GM12878 (cell line): ENCODE measurements around the gene GSTA4. TPM values are rescaled to one million over a fixed set of nuclear protein-coding genes. Genes with fewer than 3 reads are reported as not detected.

Source experiments
- ATAC-seq: fragments of 200-7000 bp; cut with Tn5 transposase; 3 replicates; pipeline ENCODE4 v1.9.1; 2020; ENCODE audit warnings: mild to moderate bottlenecking, moderate library complexity
- BruUV-seq: library from RNA; stranded (reverse); fragments of 400-500 nt; replicated peaks from 2 replicates; lab custom pipeline; 2021; lab: Mats Ljungman, UMichigan
- CTCF ChIA-PET: fragments of 300-600 bp; sonication (Branson Sonifier 250); formaldehyde crosslinking; extraction: SDS; loops from one replicate; lab custom pipeline; 2021; ENCODE audit warnings: inconsistent platforms; lab: Yijun Ruan, JAX
- POLR2A ChIA-PET: fragments of 350-600 bp; formaldehyde crosslinking; extraction: SDS; loops from one replicate; lab custom pipeline; 2021; ENCODE audit warnings: inconsistent platforms; lab: Charles Lee
- RAD21 ChIA-PET: fragments of 300-600 bp; sonication (Branson Sonifier 250); formaldehyde crosslinking; loops from one replicate; lab custom pipeline; 2023; ENCODE audit warnings: antibody characterized with exemption; ENCODE audit not compliant: unreplicated experiment; lab: Charles Lee
- SMC1A ChIA-PET: fragments of 300-600 bp; sonication (Branson Sonifier 250); formaldehyde crosslinking; loops from one replicate; lab custom pipeline; 2023; ENCODE audit not compliant: unreplicated experiment, uncharacterized antibody; lab: Charles Lee
- DNase-seq: peaks from one replicate; pipeline ENCODE4 v3.0.0-alpha.2; 2011; ENCODE audit warnings: low read depth, low spot score
- FAIRE-seq: peaks from 3 replicates; lab custom pipeline; 2011; peaks lifted over from hg19 to GRCh38; lab: Jason Lieb, UNC
- H2AFZ ChIP-seq: 2 replicates; pipeline ENCODE4 v1.6.0; 2011; ENCODE audit warnings: low read depth, low read length, control low read depth; ENCODE audit not compliant: control insufficient read depth
- H3K27ac ChIP-seq: 2 replicates; pipeline ENCODE4 v1.5.1; 2011; ENCODE audit warnings: control low read depth; ENCODE audit not compliant: control insufficient read depth, insufficient read depth
- H3K27me3 ChIP-seq, 2 experiments: replicated peaks in 1 of 2; 2 replicates each; pipeline versions ENCODE4 v1.6.0 to v1.6.1; 2011; ENCODE audit warnings: low read length in 1 of 2; ENCODE audit not compliant: control insufficient read depth in 2 of 2, insufficient read depth in 2 of 2
- H3K36me3 ChIP-seq, 2 experiments: 2 replicates each; pipeline ENCODE4 v1.5.1; 2011; ENCODE audit warnings: low read length in 1 of 2; ENCODE audit not compliant: control insufficient read depth in 2 of 2, insufficient read depth in 2 of 2
- H3K4me1 ChIP-seq: 2 replicates; pipeline ENCODE4 v1.6.1; 2011; ENCODE audit warnings: mild to moderate bottlenecking, low read length, moderate library complexity, mixed read lengths; ENCODE audit not compliant: control insufficient read depth, insufficient read depth
- H3K4me2 ChIP-seq: 2 replicates; pipeline ENCODE4 v1.6.0; 2011; ENCODE audit warnings: control low read depth; ENCODE audit not compliant: control insufficient read depth, insufficient read depth
- H3K4me3 ChIP-seq: fragments of 200-600 bp; sonication (generic); 2 replicates; pipeline ENCODE4 v1.5.1; 2016
- H3K79me2 ChIP-seq: 2 replicates; pipeline ENCODE4 v1.6.0; 2011; ENCODE audit warnings: low read length; ENCODE audit not compliant: control insufficient read depth, insufficient read depth
- H3K9ac ChIP-seq: 2 replicates; pipeline ENCODE4 v1.8.0; 2011; ENCODE audit warnings: low read length, control low read depth, mixed read lengths; ENCODE audit not compliant: control insufficient read depth, insufficient read depth
- H3K9me3 ChIP-seq: replicated peaks from 3 replicates; pipeline ENCODE4 v1.5.1; 2011; ENCODE audit warnings: mild to moderate bottlenecking, low read length; ENCODE audit not compliant: control insufficient read depth, insufficient read depth
- H4K20me1 ChIP-seq: 2 replicates; pipeline ENCODE4 v1.6.0; 2011; ENCODE audit not compliant: control insufficient read depth, insufficient read depth
- BACH1 ChIP-seq: fragments of 450-650 bp; IDR thresholded peaks from 2 replicates; pipeline ENCODE4 v1.6.1; 2017; ENCODE audit warnings: mild to moderate bottlenecking, borderline replicate concordance
- BRCA1 ChIP-seq: IDR thresholded peaks from 2 replicates; pipeline ENCODE4 v1.6.1; 2011; ENCODE audit warnings: low read depth, low read length, improper control_type of control experiment
- CBX3 ChIP-seq: fragments of 200-600 bp; sonication (generic); IDR thresholded peaks from 2 replicates; pipeline ENCODE4 v1.6.1; 2016; ENCODE audit warnings: low read depth, borderline replicate concordance
- CREM ChIP-seq: IDR thresholded peaks from 2 replicates; pipeline ENCODE4 v1.6.1; 2014; ENCODE audit warnings: antibody characterized with exemption, low read depth
- ESRRA ChIP-seq: IDR thresholded peaks from 2 replicates; pipeline ENCODE4 v1.6.1; 2012; ENCODE audit warnings: mild to moderate bottlenecking, low read length, improper control_type of control experiment
- JUND ChIP-seq: IDR thresholded peaks from 2 replicates; pipeline ENCODE4 v1.6.1; 2012; ENCODE audit warnings: low read depth, mild to moderate bottlenecking, low read length, improper control_type of control experiment, moderate library complexity
- NR2C2 ChIP-seq: IDR thresholded peaks from 2 replicates; pipeline ENCODE4 v1.6.1; 2011; ENCODE audit warnings: borderline replicate concordance, low read depth; ENCODE audit not compliant: control insufficient read depth, insufficient read length
- PAX8 ChIP-seq: fragments of 450-650 bp; IDR thresholded peaks from 2 replicates; pipeline ENCODE4 v1.6.1; 2017; ENCODE audit warnings: mild to moderate bottlenecking, moderate library complexity
- POLR2AphosphoS2 ChIP-seq: IDR thresholded peaks from 2 replicates; pipeline ENCODE4 v1.6.1; 2011; ENCODE audit warnings: low read depth, mild to moderate bottlenecking, low read length, improper control_type of control experiment, moderate library complexity
- RAD21 ChIP-seq: IDR thresholded peaks from 2 replicates; pipeline ENCODE4 v1.6.1; 2011; ENCODE audit warnings: mild to moderate bottlenecking, low read depth, low read length, moderate library complexity; ENCODE audit not compliant: insufficient read depth
- RCOR1 ChIP-seq: conservative IDR thresholded peaks from 2 replicates; pipeline ENCODE4 v1.6.1; 2012; ENCODE audit warnings: low read depth, low read length, improper control_type of control experiment
- SKIL ChIP-seq: fragments of 450-650 bp; IDR thresholded peaks from 2 replicates; pipeline ENCODE4 v1.6.1; 2017; ENCODE audit warnings: mild to moderate bottlenecking, low read depth, inconsistent platforms; ENCODE audit not compliant: poor library complexity, severe bottlenecking
- SUZ12 ChIP-seq: fragments of 200-600 bp; sonication (generic); IDR thresholded peaks from one replicate; pipeline ENCODE4 v1.6.1; 2018; ENCODE audit warnings: antibody characterized with exemption, mild to moderate bottlenecking; ENCODE audit not compliant: unreplicated experiment
- TBL1XR1 ChIP-seq: IDR thresholded peaks from 2 replicates; pipeline ENCODE4 v1.6.1; 2012; ENCODE audit warnings: low read depth, low read length, improper control_type of control experiment
- ZNF622 ChIP-seq: fragments of 450-650 bp; IDR thresholded peaks from 2 replicates; pipeline ENCODE4 v1.6.1; 2017; ENCODE audit warnings: mild to moderate bottlenecking, inconsistent platforms
- WGBS: methylation state at CpG from one replicate; pipeline ENCODE4 v1.1.6; 2016; ENCODE audit warnings: low lambda C conversion rate; ENCODE audit not compliant: insufficient replicate concordance, insufficient coverage; ENCODE audit errors: missing lambda C conversion rate; 5-methylcytosine and 5-hydroxymethylcytosine counted together
- in situ Hi-C: fragments of 300-500 bp; cut with MboI; formaldehyde crosslinking; loops from 9 replicates; pipeline ENCODE4 v1.14.3; 2018; ENCODE audit warnings: mixed read lengths
- intact Hi-C: fragments of 100-400 bp; cut with micrococcal nuclease; formaldehyde crosslinking; loops from one replicate; pipeline ENCODE4 v1.14.2; 2022; ENCODE audit not compliant: unreplicated experiment
- polyA plus RNA-seq, 11 experiments: library from polyadenylated mRNA; depleted of rRNA in 4 of 11; unstranded in 6 of 11; stranded (reverse) in 5 of 11; fragments of >200 nt; fragmentation: Nextera tagmentation in 4 of 11; fragmentation: Illumina TruSeq in 1 of 11; extraction: Ambion mirVana in 4 of 11; extraction: Trizol in 1 of 11; gene quantifications; 1 replicate in 1 of 11; 2 replicates in 10 of 11; pipeline versions ENCODE4 v1.2.1 to v1.2.3, GENCODE V29; 2011 to 2016; ENCODE audit warnings: inconsistent platforms in 2 of 11, missing spikeins in 2 of 11, low read depth in 1 of 11
- total RNA-seq, 4 experiments: library from RNA; depleted of rRNA in 3 of 4; stranded (reverse); fragments of >200 nt in 3 of 4; fragmentation: Illumina TruSeq in 1 of 4; extraction: Trizol in 1 of 4; gene quantifications; 2 replicates each; pipeline versions ENCODE4 v1.2.1 to v1.2.3, GENCODE V29; 2013 to 2021
- TF ChIP-seq, protein P1 (sequence below): IDR thresholded peaks from 2 replicates; pipeline ENCODE4 v1.6.1; 2011; ENCODE audit warnings: borderline replicate concordance, low read depth, mild to moderate bottlenecking, moderate library complexity, mixed read lengths, low read length; ENCODE audit not compliant: insufficient read depth; ENCODE audit errors: extremely low read length

Gene GSTA4
- total and polyA plus RNA-seq, 10 of the 15 experiments (the other 5 are each of a cell fraction or from before 2014, with no cell fraction given), result 1.9 to 9.7 (median 4.4) TPM

- Histone ChIP-seq H3K9me3 (no peaks in the 10 kb centered on the region), H3K79me2 (no peaks in the 10 kb centered on the region), H2AFZ (no peak overlapping the region), H3K36me3 (no peaks in the 10 kb centered on the region)
- no peak for ATAC-seq
- no TSS peak for BruUV-seq
- SMC1A ChIA-PET, result no interaction called here
- TF ChIP-seq ESRRA, result no peak
- no peak for TF ChIP-seq JUND
- TF ChIP-seq, all 136 proteins: peak for 0
- RAD21 ChIA-PET, result no interaction called here
- in situ Hi-C loops (no loop called here), intact Hi-C loops (no loop called here)
- FAIRE-seq, result no peak
- H3K9ac ChIP-seq, result no peak overlapping the region
- H4K20me1 ChIP-seq, result no peaks in the 10 kb centered on the region
- no peak overlapping the region for H3K4me2 ChIP-seq
- 48% methylated on average over 2 of the region's 2 CpGs for WGBS
- no peaks in the 10 kb centered on the region for H3K4me1 ChIP-seq
- no peak overlapping the region for H3K27ac ChIP-seq
- no peak for DNase-seq
- POLR2A ChIA-PET, result no interaction called here
- CTCF ChIA-PET, result no interaction called here
- H3K4me3 ChIP-seq, result no peak overlapping the region
- H3K27me3 ChIP-seq, result no peaks in the 10 kb centered on the region; a peak in 1 of 4 replicates
Measured at GRCh38 chr6:52933778-52934177, 61.3 kb downstream of the GSTA4 start.

- 0% methylated on average over 2 of the region's 2 CpGs for WGBS
- ChIA-PET SMC1A (no interaction called here), POLR2A (interaction anchor here (0.7 kb wide), 1 partner anchor 1959 kb away, joined by 3 read pairs; no protein-coding TSS in a partner anchor), RAD21 (no interaction called here), CTCF (no interaction called here)
- no peak for DNase-seq
- no peaks in the 10 kb centered on the region for H3K79me2 ChIP-seq
- no peaks in the 10 kb centered on the region for H4K20me1 ChIP-seq
- H3K36me3 ChIP-seq, result no peaks in the 10 kb centered on the region
- no peak for ATAC-seq
- BruUV-seq, result no TSS peak
- no peaks in the 10 kb centered on the region for H3K9me3 ChIP-seq
- H3K9ac ChIP-seq, result no peak overlapping the region
- intact Hi-C loops, result no loop called here
- no peak overlapping the region for H3K27ac ChIP-seq
- no peak for FAIRE-seq
- H3K4me3 ChIP-seq, result no peak overlapping the region
- no peak overlapping the region for H3K4me2 ChIP-seq
- no peak overlapping the region for H2AFZ ChIP-seq
- in situ Hi-C loops, result no loop called here
- no peaks in the 10 kb centered on the region; a peak in 1 of 4 replicates for H3K27me3 ChIP-seq
- no peaks in the 10 kb centered on the region for H3K4me1 ChIP-seq
- TF ChIP-seq NR2C2 (no peak), RCOR1 (no peak), CREM (no peak), ESRRA (no peak), RAD21 (no peak), ZNF622 (no peak), CBX3 (no peak), BACH1 (no peak), TBL1XR1 (no peak), SKIL (no peak), PAX8 (no peak), POLR2AphosphoS2 (no peak), SUZ12 (no peak), BRCA1 (no peak)
- TF ChIP-seq, protein P1, sequence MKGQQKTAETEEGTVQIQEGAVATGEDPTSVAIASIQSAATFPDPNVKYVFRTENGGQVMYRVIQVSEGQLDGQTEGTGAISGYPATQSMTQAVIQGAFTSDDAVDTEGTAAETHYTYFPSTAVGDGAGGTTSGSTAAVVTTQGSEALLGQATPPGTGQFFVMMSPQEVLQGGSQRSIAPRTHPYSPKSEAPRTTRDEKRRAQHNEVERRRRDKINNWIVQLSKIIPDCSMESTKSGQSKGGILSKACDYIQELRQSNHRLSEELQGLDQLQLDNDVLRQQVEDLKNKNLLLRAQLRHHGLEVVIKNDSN, result no peak
Measured at GRCh38 chr6:52931351-52931750, 63.7 kb downstream of the GSTA4 start.
